Astrocyte (in vitro differentiated cells and primary cell): Measurements from ENCODE around the gene C9orf40.

Experiments used
- EZH2 ChIP-seq: IDR thresholded peaks from 2 replicates; pipeline ENCODE4 v1.6.1; 2012; ENCODE audit warnings: mild to moderate bottlenecking, low read length, inconsistent platforms; ENCODE audit not compliant: insufficient read depth
- TF ChIP-seq, protein P1 (sequence below): IDR thresholded peaks from 2 replicates; pipeline ENCODE4 v1.5.1; 2011; ENCODE audit warnings: low read depth, mild to moderate bottlenecking, inconsistent platforms, low read length, moderate library complexity; ENCODE audit not compliant: insufficient read depth

DNA sequence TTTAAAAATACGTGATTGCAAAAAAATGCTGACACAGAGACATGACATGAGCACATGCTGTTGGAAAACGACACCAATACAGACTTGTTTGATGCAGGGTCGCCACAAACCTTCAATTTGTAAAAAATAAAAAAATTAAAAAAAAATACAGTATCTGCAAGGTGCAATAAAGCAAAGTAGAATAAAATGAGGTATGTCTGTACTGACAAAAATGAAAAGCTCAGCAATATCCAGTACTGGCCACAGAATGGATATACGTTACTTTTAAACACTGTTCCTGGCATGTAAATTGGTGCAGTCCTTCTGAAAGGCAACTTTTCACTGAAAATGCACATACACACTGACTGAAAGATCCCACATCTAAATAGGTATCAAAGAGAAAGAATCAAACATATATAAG, 27.1 kb upstream of the C9orf40 start:
- TF ChIP-seq, protein P1, sequence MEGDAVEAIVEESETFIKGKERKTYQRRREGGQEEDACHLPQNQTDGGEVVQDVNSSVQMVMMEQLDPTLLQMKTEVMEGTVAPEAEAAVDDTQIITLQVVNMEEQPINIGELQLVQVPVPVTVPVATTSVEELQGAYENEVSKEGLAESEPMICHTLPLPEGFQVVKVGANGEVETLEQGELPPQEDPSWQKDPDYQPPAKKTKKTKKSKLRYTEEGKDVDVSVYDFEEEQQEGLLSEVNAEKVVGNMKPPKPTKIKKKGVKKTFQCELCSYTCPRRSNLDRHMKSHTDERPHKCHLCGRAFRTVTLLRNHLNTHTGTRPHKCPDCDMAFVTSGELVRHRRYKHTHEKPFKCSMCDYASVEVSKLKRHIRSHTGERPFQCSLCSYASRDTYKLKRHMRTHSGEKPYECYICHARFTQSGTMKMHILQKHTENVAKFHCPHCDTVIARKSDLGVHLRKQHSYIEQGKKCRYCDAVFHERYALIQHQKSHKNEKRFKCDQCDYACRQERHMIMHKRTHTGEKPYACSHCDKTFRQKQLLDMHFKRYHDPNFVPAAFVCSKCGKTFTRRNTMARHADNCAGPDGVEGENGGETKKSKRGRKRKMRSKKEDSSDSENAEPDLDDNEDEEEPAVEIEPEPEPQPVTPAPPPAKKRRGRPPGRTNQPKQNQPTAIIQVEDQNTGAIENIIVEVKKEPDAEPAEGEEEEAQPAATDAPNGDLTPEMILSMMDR, result no peak
- TF ChIP-seq EZH2, result no peak
